HepG2 (cell line): ENCODE results near the gene IGF2BP1. TPM values are rescaled to one million over a fixed set of nuclear protein-coding genes. Genes with fewer than 3 reads are reported as not detected.

Source experiments
- BCL6 ChIP-seq: IDR thresholded peaks from 2 replicates; pipeline ENCODE4 v1.6.1; 2016; ENCODE audit warnings: missing genetic modification reagents, missing compliant biosample characterization
- CC2D1A ChIP-seq: sonication (generic); formaldehyde crosslinking; IDR thresholded peaks from 2 replicates; pipeline ENCODE4 v1.8.1; 2023; ENCODE audit warnings: mild to moderate bottlenecking, missing genetic modification reagents
- FOSL2 ChIP-seq: sonication (generic); formaldehyde crosslinking; IDR thresholded peaks from 2 replicates; pipeline ENCODE4 v1.4.0; 2020; ENCODE audit warnings: missing genetic modification reagents
- IRX3 ChIP-seq: sonication (generic); formaldehyde crosslinking; IDR thresholded peaks from 2 replicates; pipeline ENCODE4 v1.8.1; 2023; ENCODE audit warnings: mild to moderate bottlenecking, low read depth, missing genetic modification reagents, borderline replicate concordance
- JUN ChIP-seq: sonication (generic); formaldehyde crosslinking; IDR thresholded peaks from 2 replicates; pipeline ENCODE4 v1.4.0; 2020; ENCODE audit warnings: mild to moderate bottlenecking, missing genetic modification reagents
- LCORL ChIP-seq, 2 experiments: fragments of 450-650 bp in 1 of 2; sonication (generic) in 1 of 2; formaldehyde crosslinking in 1 of 2; IDR thresholded peaks; 2 replicates each; pipeline versions ENCODE4 v1.5.0 to v1.6.1; 2017 to 2020; ENCODE audit warnings: antibody characterized with exemption in 1 of 2, missing genetic modification reagents in 1 of 2
- NFKB2 ChIP-seq: sonication (generic); formaldehyde crosslinking; IDR thresholded peaks from 2 replicates; pipeline ENCODE4 v1.4.0; 2020; ENCODE audit warnings: missing genetic modification reagents, borderline replicate concordance
- NR2F1 ChIP-seq, 2 experiments: fragments of 450-650 bp in 1 of 2; formaldehyde crosslinking in 1 of 2; IDR thresholded peaks; 2 replicates each; pipeline versions ENCODE4 v1.5.0 to v1.6.1; 2016 to 2020; ENCODE audit warnings: mild to moderate bottlenecking in 1 of 2, missing compliant biosample characterization in 1 of 2, missing genetic modification reagents in 1 of 2, moderate library complexity in 1 of 2
- NR3C1 ChIP-seq: sonication (generic); formaldehyde crosslinking; IDR thresholded peaks from 2 replicates; pipeline ENCODE4 v1.4.0; 2020; ENCODE audit warnings: missing genetic modification reagents
- PBX3 ChIP-seq: sonication (generic); formaldehyde crosslinking; IDR thresholded peaks from 2 replicates; pipeline ENCODE4 v1.8.1; 2023; ENCODE audit warnings: missing genetic modification reagents, inconsistent platforms, borderline replicate concordance
- SOX13 ChIP-seq, 3 experiments: fragments of 450-650 bp in 1 of 3; sonication (generic) in 1 of 3; formaldehyde crosslinking in 1 of 3; IDR thresholded peaks in 2 of 3; conservative IDR thresholded peaks in 1 of 3; 2 replicates each; pipeline versions ENCODE4 v1.5.0 to v1.6.1; 2016 to 2020; ENCODE audit warnings: antibody characterized with exemption in 1 of 3, mild to moderate bottlenecking in 1 of 3, missing compliant biosample characterization in 1 of 3, missing genetic modification reagents in 1 of 3, moderate library complexity in 1 of 3
- SRSF4 ChIP-seq: fragments of 200-400 bp; formaldehyde crosslinking; IDR thresholded peaks from one replicate; pipeline ENCODE4 v1.6.1; 2018; ENCODE audit warnings: mild to moderate bottlenecking, low read depth, low read length, moderate library complexity; ENCODE audit not compliant: poor library complexity, severe bottlenecking
- TAF1 ChIP-seq: sonication (generic); formaldehyde crosslinking; IDR thresholded peaks from 2 replicates; pipeline ENCODE4 v1.4.0; 2020; ENCODE audit warnings: missing genetic modification reagents
- ZNF253 ChIP-seq: sonication (generic); formaldehyde crosslinking; IDR thresholded peaks from 2 replicates; pipeline ENCODE4 v1.8.0; 2022; ENCODE audit warnings: mild to moderate bottlenecking, missing genetic modification reagents, borderline replicate concordance
- ZNF510 ChIP-seq: sonication (generic); formaldehyde crosslinking; IDR thresholded peaks from 2 replicates; pipeline ENCODE4 v1.4.0; 2020; ENCODE audit warnings: low read depth, mild to moderate bottlenecking, missing genetic modification reagents
- ZNF652 ChIP-seq: IDR thresholded peaks from 2 replicates; pipeline ENCODE4 v1.6.1; 2016; ENCODE audit warnings: low read depth, borderline replicate concordance
- ZNF768 ChIP-seq: sonication (generic); formaldehyde crosslinking; IDR thresholded peaks from 2 replicates; pipeline ENCODE4 v1.4.0; 2020; ENCODE audit warnings: missing genetic modification reagents
- ZNF878 ChIP-seq: sonication (generic); formaldehyde crosslinking; IDR thresholded peaks from 2 replicates; pipeline ENCODE4 v1.8.1; 2023; ENCODE audit warnings: mild to moderate bottlenecking, missing genetic modification reagents, moderate library complexity
- ZSCAN21 ChIP-seq: sonication (generic); formaldehyde crosslinking; IDR thresholded peaks from 2 replicates; pipeline ENCODE4 v1.8.0; 2022; ENCODE audit warnings: mild to moderate bottlenecking, missing genetic modification reagents, moderate library complexity, borderline replicate concordance
- polyA plus RNA-seq, 8 experiments: library from polyadenylated mRNA; depleted of rRNA in 3 of 8; stranded (reverse) in 7 of 8; unstranded in 1 of 8; fragments of >200 nt; fragmentation: Illumina TruSeq in 4 of 8; extraction: Trizol in 4 of 8; gene quantifications; 2 replicates each; pipeline versions ENCODE4 v1.2.1 to v1.2.3, GENCODE V29; 2011 to 2016; ENCODE audit warnings: low read depth in 4 of 8, missing spikeins in 1 of 8, mixed read lengths in 1 of 8; ENCODE audit not compliant: insufficient read depth in 1 of 8
- total RNA-seq, 5 experiments: library from RNA; depleted of rRNA; stranded (reverse); fragments of >200 nt; fragmentation: Illumina TruSeq; extraction: Trizol; gene quantifications; 2 replicates each; pipeline ENCODE4 v1.2.3, GENCODE V29; 2016; ENCODE audit warnings: low read depth in 1 of 5
- TF ChIP-seq, protein P1 (sequence below): sonication (generic); formaldehyde crosslinking; conservative IDR thresholded peaks from 2 replicates; pipeline ENCODE4 v1.4.0; 2020; ENCODE audit warnings: mild to moderate bottlenecking, missing genetic modification reagents, moderate library complexity
- TF ChIP-seq, protein P2 (sequence below): sonication (generic); formaldehyde crosslinking; IDR thresholded peaks from 2 replicates; pipeline ENCODE4; 2020; ENCODE audit warnings: missing genetic modification reagents, mild to moderate bottlenecking, borderline replicate concordance

Gene IGF2BP1
- total and polyA plus RNA-seq, 2 of the 13 experiments (the other 11 are each of a cell fraction or from before 2014, with no cell fraction given) = 29.7 to 75.1 TPM

- TF ChIP-seq FOSL2 (CRISPR knock-in tag) (0 out of 2 replicates have a peak, but pooled peaks have one; percentile 5), SRSF4 (no peak), SOX13 (IDR thresholded peaks at IDR 0.05) (no peak), SOX13 (CRISPR knock-in tag; conservative IDR thresholded peaks at IDR 0.05 in 1 of 2, IDR thresholded peaks at IDR 0.05 in 1 of 2) (peak in 1 of 2 experiments; percentile 27; a peak in 1 of 4 replicates), CC2D1A (CRISPR knock-in tag) (no peak), JUN (CRISPR knock-in tag) (no peak), ZNF510 (CRISPR knock-in tag) (no peak), PBX3 (CRISPR knock-in tag) (no peak), BCL6 (CRISPR knock-in tag) (0 out of 2 replicates have a peak, but pooled peaks have one; percentile 20), ZSCAN21 (CRISPR knock-in tag) (no peak), NR3C1 (CRISPR knock-in tag) (no peak), ZNF878 (CRISPR knock-in tag) (no peak), LCORL (IDR thresholded peaks at IDR 0.05) (no peak), LCORL (CRISPR knock-in tag; IDR thresholded peaks at IDR 0.05) (0 out of 2 replicates have a peak, but pooled peaks have one; percentile 22), TAF1 (0 out of 2 replicates have a peak, but pooled peaks have one; percentile 2), ZNF652 (no peak), ZNF768 (CRISPR knock-in tag) (no peak), IRX3 (no peak), NFKB2 (CRISPR knock-in tag) (no peak), ZNF253 (CRISPR knock-in tag) (no peak), NR2F1 (CRISPR knock-in tag; IDR thresholded peaks at IDR 0.05) (peak in 1 of 2 experiments; percentile 68; a peak in 1 of 4 replicates)
- TF ChIP-seq, protein P1, sequence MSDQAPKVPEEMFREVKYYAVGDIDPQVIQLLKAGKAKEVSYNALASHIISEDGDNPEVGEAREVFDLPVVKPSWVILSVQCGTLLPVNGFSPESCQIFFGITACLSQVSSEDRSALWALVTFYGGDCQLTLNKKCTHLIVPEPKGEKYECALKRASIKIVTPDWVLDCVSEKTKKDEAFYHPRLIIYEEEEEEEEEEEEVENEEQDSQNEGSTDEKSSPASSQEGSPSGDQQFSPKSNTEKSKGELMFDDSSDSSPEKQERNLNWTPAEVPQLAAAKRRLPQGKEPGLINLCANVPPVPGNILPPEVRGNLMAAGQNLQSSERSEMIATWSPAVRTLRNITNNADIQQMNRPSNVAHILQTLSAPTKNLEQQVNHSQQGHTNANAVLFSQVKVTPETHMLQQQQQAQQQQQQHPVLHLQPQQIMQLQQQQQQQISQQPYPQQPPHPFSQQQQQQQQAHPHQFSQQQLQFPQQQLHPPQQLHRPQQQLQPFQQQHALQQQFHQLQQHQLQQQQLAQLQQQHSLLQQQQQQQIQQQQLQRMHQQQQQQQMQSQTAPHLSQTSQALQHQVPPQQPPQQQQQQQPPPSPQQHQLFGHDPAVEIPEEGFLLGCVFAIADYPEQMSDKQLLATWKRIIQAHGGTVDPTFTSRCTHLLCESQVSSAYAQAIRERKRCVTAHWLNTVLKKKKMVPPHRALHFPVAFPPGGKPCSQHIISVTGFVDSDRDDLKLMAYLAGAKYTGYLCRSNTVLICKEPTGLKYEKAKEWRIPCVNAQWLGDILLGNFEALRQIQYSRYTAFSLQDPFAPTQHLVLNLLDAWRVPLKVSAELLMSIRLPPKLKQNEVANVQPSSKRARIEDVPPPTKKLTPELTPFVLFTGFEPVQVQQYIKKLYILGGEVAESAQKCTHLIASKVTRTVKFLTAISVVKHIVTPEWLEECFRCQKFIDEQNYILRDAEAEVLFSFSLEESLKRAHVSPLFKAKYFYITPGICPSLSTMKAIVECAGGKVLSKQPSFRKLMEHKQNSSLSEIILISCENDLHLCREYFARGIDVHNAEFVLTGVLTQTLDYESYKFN (CRISPR knock-in tag) = no peak
- TF ChIP-seq, protein P2, sequence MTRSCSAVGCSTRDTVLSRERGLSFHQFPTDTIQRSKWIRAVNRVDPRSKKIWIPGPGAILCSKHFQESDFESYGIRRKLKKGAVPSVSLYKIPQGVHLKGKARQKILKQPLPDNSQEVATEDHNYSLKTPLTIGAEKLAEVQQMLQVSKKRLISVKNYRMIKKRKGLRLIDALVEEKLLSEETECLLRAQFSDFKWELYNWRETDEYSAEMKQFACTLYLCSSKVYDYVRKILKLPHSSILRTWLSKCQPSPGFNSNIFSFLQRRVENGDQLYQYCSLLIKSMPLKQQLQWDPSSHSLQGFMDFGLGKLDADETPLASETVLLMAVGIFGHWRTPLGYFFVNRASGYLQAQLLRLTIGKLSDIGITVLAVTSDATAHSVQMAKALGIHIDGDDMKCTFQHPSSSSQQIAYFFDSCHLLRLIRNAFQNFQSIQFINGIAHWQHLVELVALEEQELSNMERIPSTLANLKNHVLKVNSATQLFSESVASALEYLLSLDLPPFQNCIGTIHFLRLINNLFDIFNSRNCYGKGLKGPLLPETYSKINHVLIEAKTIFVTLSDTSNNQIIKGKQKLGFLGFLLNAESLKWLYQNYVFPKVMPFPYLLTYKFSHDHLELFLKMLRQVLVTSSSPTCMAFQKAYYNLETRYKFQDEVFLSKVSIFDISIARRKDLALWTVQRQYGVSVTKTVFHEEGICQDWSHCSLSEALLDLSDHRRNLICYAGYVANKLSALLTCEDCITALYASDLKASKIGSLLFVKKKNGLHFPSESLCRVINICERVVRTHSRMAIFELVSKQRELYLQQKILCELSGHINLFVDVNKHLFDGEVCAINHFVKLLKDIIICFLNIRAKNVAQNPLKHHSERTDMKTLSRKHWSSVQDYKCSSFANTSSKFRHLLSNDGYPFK (CRISPR knock-in tag) = no peak
Observed at GRCh38 chr17:49022391-49022941, 25.3 kb downstream of the IGF2BP1 start (continued).
